IPS-NIHi7 (cell line): ENCODE data around the gene MMRN2.
"Not testable (repeated sequence)": the region's sequence is repeated elsewhere in the genome, so short reads cannot be mapped to it uniquely, and the experiment has no call there.

ENCODE experiments used
- DNase-seq: peaks from one replicate; pipeline ENCODE4 v3.0.0; 2012; ENCODE audit warnings: mixed read lengths; ENCODE audit errors: extremely low spot score

The MMRN2 gene

GRCh38 chr10:86941991-86942421, 15.4 kb downstream of the MMRN2 start:
- peak; percentile 1 for DNase-seq

- DNase-seq, result no peak
Measured at GRCh38 chr10:86941426-86941825, 16.0 kb downstream of the MMRN2 start.

- DNase-seq, result no peak
Measured at GRCh38 chr10:86940677-86941076, 16.7 kb downstream of the MMRN2 start.

GRCh38 chr10:86940076-86940475, 17.3 kb downstream of the MMRN2 start:
- DNase-seq, result not testable (repeated sequence)

DNA sequence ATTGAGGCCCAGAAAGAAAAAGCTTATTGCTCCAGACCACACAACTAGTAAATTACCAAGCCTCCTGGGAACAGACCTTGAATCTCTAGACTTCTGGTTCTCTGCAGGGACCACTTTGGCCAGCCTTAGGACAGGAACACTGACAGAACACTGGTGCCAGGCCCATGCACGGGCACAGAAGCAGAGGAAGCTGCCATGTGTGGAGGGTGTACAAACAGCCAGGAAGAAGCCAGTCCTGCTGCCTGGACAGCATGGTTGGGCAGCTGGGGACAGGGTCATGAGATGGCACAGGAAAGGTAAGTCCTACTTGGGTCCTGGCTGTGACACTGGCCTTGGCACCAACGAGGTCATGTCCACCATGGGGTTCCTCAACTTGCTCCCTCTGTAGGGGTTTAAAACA, 19.2 kb downstream of the MMRN2 start:
- peak; percentile 5 for DNase-seq

DNA sequence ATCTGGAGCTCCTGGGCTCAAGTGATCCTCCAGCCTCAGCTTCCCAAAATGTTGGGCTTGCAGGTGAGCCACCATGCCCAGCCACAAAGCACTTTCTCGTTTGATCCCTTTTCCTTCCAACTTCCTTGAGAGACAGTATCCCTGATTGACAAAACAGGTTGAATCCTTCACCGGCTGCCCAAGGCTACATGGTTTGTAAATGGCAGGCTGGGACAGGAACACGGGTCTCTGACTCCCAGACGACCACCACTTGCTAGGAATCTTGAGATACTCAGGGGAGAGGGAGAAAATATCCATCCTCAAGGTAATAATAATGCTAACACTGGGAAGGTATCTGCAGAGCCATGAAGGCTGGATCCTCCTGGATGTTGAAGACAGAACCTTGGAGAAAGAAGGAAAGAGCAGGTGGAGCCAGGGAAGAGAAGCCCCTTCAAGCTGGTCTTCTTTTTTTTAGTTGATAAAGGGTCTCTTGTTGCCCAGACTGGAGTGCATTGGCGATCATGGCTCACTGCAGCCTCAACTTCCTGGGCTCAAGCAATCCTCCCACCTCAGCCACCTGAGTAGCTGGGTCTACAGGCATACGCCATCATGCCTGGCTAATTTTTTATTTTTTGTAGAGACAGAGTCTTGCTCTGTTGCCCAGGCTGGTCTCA, 19.8 kb downstream of the MMRN2 start:
- peak; percentile 5 for DNase-seq

- peak; percentile 8 for DNase-seq
Measured at GRCh38 chr10:86936661-86937501, 20.5 kb downstream of the MMRN2 start.

GRCh38 chr10:86934162-86934711, 23.2 kb downstream of the MMRN2 start:
- DNase-seq, result peak; percentile 13

DNA sequence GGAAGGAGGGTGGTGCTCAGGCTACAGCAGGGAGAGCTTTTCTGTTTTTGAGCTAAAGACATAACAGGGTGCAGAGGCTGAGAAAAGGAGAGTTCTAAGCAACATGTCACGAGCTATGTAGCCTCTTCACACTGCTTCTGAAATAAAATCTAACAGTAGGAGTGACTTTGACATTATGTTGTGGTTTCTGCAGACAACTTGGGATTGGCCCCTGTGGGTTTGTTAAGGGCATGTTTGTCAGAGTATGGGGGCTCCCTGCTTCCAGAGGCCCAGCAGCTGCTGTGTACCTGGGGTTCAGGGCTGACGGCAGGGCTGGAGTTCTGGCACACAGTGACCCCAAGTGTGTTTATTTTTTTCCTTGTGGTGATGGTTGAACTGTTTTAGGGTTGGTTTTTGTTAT, 24.7 kb downstream of the MMRN2 start:
- DNase-seq, result peak; percentile 8

- DNase-seq, result no peak
Measured at GRCh38 chr10:86931872-86932271, 25.5 kb downstream of the MMRN2 start.

- no peak for DNase-seq
Measured at GRCh38 chr10:86929468-86930380, 27.7 kb downstream of the MMRN2 start.

GRCh38 chr10:86922553-86922961, 34.9 kb downstream of the MMRN2 start:
- no peak for DNase-seq

DNA sequence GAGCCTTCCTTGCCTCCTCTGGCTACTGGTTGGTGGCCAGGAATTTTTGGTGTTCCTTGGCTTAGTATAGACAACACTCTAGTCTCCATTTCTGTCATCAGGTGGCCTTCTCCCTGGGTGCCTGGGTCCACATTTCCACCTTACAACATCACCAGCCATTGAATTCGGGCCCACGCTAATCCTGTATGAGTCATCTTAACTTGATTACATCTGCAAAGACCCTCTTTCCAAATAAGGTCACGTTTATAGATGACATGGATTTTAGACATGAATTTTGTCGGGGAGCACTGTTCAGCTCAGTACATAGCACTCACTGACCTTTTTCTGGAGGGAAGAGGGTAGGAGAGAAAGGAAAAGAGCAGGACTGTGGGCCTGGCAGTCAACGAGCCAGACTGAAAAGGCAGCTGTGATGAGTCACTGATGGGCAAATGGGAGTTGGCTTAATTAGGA, 39.4 kb downstream of the MMRN2 start:
- no peak for DNase-seq

DNA sequence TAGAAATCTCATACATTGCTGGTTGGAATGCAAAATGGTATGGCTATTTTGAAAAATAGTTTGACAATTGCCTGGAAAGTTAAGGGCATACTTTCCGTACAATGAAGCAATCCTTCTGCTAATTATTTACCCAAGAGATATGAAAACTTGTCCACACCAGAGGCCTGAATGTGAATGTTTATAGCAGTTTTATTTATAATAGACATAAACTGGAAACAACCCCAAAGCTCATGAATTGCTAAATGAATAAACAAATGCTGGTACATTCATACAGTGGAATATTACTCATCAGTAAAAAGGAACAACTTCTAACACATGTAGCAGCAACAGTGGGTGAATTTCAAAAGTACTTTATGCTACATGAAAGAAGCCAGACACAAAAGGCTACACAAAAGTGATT, 42.7 kb downstream of the MMRN2 start:
- DNase-seq, result no peak

GRCh38 chr10:86905429-86905828, 52.0 kb downstream of the MMRN2 start:
- no peak for DNase-seq

GRCh38 chr10:86904600-86904999, 52.8 kb downstream of the MMRN2 start:
- no peak for DNase-seq

DNA sequence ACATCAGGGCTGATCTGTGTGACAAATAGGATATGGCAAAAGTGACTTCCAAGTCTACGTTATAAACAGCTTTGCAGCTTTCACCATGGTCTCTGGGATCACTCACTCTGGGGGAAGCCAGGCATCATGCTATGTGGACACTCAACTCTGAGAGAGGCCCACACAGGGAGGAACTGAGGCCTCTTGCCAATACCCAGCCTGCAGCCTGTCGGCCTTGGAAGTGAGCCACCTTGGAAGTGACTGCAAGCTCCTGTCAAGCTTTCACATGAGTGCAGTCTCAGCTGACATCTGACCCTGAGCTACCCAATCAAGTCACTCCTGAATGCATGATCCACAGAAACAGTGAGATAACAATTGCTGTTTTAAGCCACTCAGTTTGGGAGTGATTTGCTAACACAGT, 56.5 kb downstream of the MMRN2 start:
- no peak for DNase-seq

DNA sequence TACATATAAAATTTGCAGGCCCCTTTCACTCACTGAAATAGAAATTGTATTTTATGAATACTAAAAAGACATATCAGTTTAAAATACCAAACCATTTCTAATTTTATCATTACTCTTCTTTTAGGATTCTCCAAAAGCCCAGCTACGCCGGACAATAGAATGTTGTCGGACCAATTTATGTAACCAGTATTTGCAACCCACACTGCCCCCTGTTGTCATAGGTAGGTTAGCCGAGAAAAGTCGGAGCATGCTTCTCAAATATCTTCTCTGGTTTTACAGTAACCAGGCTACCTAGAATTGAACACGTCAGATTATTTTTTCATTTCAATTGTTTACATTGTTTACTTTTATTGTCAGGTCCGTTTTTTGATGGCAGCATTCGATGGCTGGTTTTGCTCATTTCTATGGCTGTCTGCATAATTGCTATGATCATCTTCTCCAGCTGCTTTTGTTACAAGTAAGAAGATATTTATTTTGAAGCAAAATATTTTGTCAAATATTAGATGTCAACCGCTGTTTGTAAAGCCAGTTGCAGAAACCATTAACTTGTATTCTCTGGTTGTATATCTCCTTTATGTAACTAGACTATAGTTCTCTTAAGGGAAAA, 57.6 kb downstream of the MMRN2 start:
- peak; percentile 52 for DNase-seq

GRCh38 chr10:86899132-86899531, 58.3 kb downstream of the MMRN2 start:
- peak; percentile 41 for DNase-seq

DNA sequence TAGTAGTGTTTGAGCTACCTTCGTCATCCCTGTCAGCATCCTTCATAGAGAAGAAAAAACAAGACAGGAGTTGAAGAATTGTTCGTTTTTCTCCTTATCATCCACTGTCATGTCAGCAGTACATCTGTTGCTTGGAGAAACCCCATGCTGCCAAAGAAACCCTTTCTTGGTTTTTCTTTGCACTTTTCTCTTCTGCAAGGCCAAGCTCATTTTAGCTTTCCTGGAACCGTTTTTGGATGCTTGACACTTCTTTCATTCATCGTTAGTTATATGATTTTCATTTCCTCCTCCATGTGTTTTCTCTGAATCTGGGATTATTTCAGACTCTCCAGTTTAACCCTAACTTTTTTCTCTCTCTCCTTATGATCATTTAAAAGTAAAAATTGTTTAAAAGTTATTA, 58.9 kb downstream of the MMRN2 start:
- no peak for DNase-seq

DNA sequence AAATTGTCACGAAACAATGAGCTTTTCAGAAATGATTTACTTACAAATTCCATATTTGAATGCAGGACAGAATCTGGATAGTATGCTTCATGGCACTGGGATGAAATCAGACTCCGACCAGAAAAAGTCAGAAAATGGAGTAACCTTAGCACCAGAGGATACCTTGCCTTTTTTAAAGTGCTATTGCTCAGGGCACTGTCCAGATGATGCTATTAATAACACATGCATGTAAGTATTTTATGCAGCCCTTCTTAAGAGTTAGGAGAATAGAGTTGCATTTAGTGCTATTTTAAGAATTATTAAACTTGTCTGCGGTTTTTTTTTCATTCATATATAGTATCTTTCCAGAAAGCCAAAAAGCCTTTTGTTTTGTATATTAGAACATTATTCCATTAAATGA, 67.4 kb downstream of the MMRN2 start:
- no peak for DNase-seq
